ENCODE data around the gene ZNF366. TPM values are rescaled to one million over a fixed set of nuclear protein-coding genes. Genes with fewer than 3 reads are reported as not detected.

ZNF366 gene
- total and polyA plus RNA-seq, 2 experiments from 2014 or later, result 2.5 TPM; not detected in 1

- Histone ChIP-seq H3K4me2 (no peak overlapping the region), H3K27ac (no peak overlapping the region)
- WGBS (ENCODE audit: low lambda C conversion rate, missing lambda C conversion rate), result 91% methylated on average over 14 of the region's 14 CpGs
Measured at GRCh38 chr5:72503888-72504491, 3.2 kb downstream of the ZNF366 start.

DNA sequence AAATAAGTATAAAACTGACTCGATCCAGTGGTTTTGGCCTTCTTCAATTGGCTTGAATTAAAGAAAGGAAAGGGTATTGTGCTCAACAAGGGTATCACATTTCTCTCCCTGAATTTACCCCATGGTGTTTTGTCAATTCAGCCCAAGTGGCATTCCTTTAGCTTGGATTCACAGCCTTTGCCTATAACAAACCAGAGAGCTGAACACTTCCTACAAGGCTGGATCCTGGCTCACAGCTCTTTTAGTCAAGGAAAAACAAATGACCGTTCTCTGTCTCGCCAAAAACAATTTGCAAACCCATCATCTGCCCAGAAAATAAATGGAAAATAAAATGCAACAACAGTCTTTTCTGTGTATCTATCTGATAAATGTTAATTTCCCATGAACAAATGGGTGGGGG, 5.7 kb downstream of the ZNF366 start:
- H3K79me2 ChIP-seq, result no peaks in the 10 kb centered on the region
- no peak overlapping the region for H3K4me2 ChIP-seq
- TF ChIP-seq CTCF (IDR thresholded peaks at IDR 0.05; ENCODE audit: poor library complexity), result no peak
- no peak for TF ChIP-seq EZH2 (IDR thresholded peaks at IDR 0.05; ENCODE audit: borderline replicate concordance)
- TF ChIP-seq EZH2phosphoT487 (IDR thresholded peaks at IDR 0.05; ENCODE audit: low read depth, severe bottlenecking, unreplicated experiment), result no peak
- H3K27me3 ChIP-seq, result no peaks in the 10 kb centered on the region
- no peak overlapping the region for H3K4me3 ChIP-seq
- no peaks in the 10 kb centered on the region for H3K9me2 ChIP-seq (replicated peaks; ENCODE audit: insufficient read depth)
- WGBS (ENCODE audit: low lambda C conversion rate, missing lambda C conversion rate), result 94% methylated on average over 3 of the region's 3 CpGs
- no peak overlapping the region for H3K27ac ChIP-seq
- no peaks in the 10 kb centered on the region for H4K20me1 ChIP-seq (ENCODE audit: insufficient read depth, poor library complexity, severe bottlenecking)
- no peaks in the 10 kb centered on the region for H3K36me3 ChIP-seq (replicated peaks; ENCODE audit: insufficient read depth, low read depth)
- H3K9me3 ChIP-seq (ENCODE audit: low read depth), result no peaks in the 10 kb centered on the region
- no peak overlapping the region for H2AFZ ChIP-seq
- H3K4me1 ChIP-seq (ENCODE audit: insufficient read depth), result no peaks in the 10 kb centered on the region
- DNase-seq (ENCODE audit: low spot score), result no peak

More at GRCh38 chr5:72503888-72504491, 3.2 kb downstream of the ZNF366 start:
- no peak overlapping the region for H2AFZ ChIP-seq
- H3K36me3 ChIP-seq (replicated peaks; ENCODE audit: insufficient read depth, low read depth), result no peaks in the 10 kb centered on the region
- no peak for DNase-seq (ENCODE audit: low spot score)
- no peaks in the 10 kb centered on the region for H3K4me1 ChIP-seq (ENCODE audit: insufficient read depth)
- no peaks in the 10 kb centered on the region for H3K79me2 ChIP-seq
- no peaks in the 10 kb centered on the region for H3K27me3 ChIP-seq
- TF ChIP-seq CTCF (IDR thresholded peaks at IDR 0.05; ENCODE audit: poor library complexity), result no peak
- no peak overlapping the region for H3K4me3 ChIP-seq
- no peaks in the 10 kb centered on the region for H3K9me3 ChIP-seq (ENCODE audit: low read depth)
- H4K20me1 ChIP-seq (ENCODE audit: insufficient read depth, poor library complexity, severe bottlenecking), result no peaks in the 10 kb centered on the region
- H3K9me2 ChIP-seq (replicated peaks; ENCODE audit: insufficient read depth), result no peaks in the 10 kb centered on the region

DNA sequence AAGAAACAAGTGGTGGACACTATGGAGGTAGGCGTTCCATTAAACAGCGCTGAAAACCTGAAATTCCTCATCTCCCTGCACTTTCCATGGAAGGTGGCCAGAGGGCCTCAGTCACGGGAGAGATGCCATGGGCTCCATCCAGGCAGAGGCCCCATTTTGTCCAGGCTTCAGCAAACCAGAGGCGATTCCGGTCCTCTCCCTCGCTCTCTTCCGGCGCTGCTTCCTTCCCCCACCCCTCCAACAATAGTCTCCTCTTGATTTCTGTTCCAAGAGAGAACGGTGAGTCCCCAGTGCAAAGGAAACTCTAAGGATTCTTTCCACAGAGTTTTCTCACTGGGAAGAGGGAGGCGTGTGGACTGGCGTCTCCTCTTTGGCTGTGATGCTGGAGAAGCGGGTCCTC, 7.5 kb downstream of the ZNF366 start:
- Histone ChIP-seq H3K27ac (no peak overlapping the region), H3K4me3 (no peak overlapping the region), H3K4me1 (ENCODE audit: insufficient read depth) (no peaks in the 10 kb centered on the region), H3K9me3 (ENCODE audit: low read depth) (no peaks in the 10 kb centered on the region), H3K4me2 (no peak overlapping the region), H2AFZ (no peak overlapping the region), H3K36me3 (replicated peaks; ENCODE audit: insufficient read depth, low read depth) (no peaks in the 10 kb centered on the region), H3K79me2 (no peaks in the 10 kb centered on the region), H3K9me2 (replicated peaks; ENCODE audit: insufficient read depth) (no peaks in the 10 kb centered on the region), H3K27me3 (no peaks in the 10 kb centered on the region), H4K20me1 (ENCODE audit: insufficient read depth, poor library complexity, severe bottlenecking) (no peaks in the 10 kb centered on the region)
- no peak for DNase-seq (ENCODE audit: low spot score)
- 95% methylated on average over 12 of the region's 12 CpGs for WGBS (ENCODE audit: low lambda C conversion rate, missing lambda C conversion rate)
- TF ChIP-seq EZH2 (IDR thresholded peaks at IDR 0.05; ENCODE audit: borderline replicate concordance) (no peak), EZH2phosphoT487 (IDR thresholded peaks at IDR 0.05; ENCODE audit: low read depth, severe bottlenecking, unreplicated experiment) (no peak), CTCF (IDR thresholded peaks at IDR 0.05; ENCODE audit: poor library complexity) (no peak)

- H3K4me3 ChIP-seq, result no peak overlapping the region
- 89% methylated on average over 2 of the region's 2 CpGs for WGBS (ENCODE audit: low lambda C conversion rate, missing lambda C conversion rate)
- no peak for TF ChIP-seq EZH2phosphoT487 (IDR thresholded peaks at IDR 0.05; ENCODE audit: low read depth, severe bottlenecking, unreplicated experiment)
- TF ChIP-seq CTCF (IDR thresholded peaks at IDR 0.05; ENCODE audit: poor library complexity), result no peak
- TF ChIP-seq EZH2 (IDR thresholded peaks at IDR 0.05; ENCODE audit: borderline replicate concordance), result no peak
- no peaks in the 10 kb centered on the region for H3K9me3 ChIP-seq (ENCODE audit: low read depth)
- no peaks in the 10 kb centered on the region for H3K9me2 ChIP-seq (replicated peaks; ENCODE audit: insufficient read depth)
- H3K79me2 ChIP-seq, result no peaks in the 10 kb centered on the region
- H3K27ac ChIP-seq, result no peak overlapping the region
- H4K20me1 ChIP-seq (ENCODE audit: insufficient read depth, poor library complexity, severe bottlenecking), result no peaks in the 10 kb centered on the region
- no peak overlapping the region for H2AFZ ChIP-seq
- no peak overlapping the region for H3K4me2 ChIP-seq
- no peaks in the 10 kb centered on the region for H3K27me3 ChIP-seq
- no peaks in the 10 kb centered on the region for H3K36me3 ChIP-seq (replicated peaks; ENCODE audit: insufficient read depth, low read depth)
- H3K4me1 ChIP-seq (ENCODE audit: insufficient read depth), result no peaks in the 10 kb centered on the region
- DNase-seq (ENCODE audit: low spot score), result no peak
Measured at GRCh38 chr5:72499090-72499489, 8.1 kb downstream of the ZNF366 start.
